K562 (cell line): ENCODE measurements around the gene ARHGAP22. TPM values are rescaled to one million over a fixed set of nuclear protein-coding genes. Genes with fewer than 3 reads are reported as not detected.
A peak's percentile ranks its signal among the peaks of the same experiment; 100 is the strongest.

Experiments
- ATAC-seq: fragments of 200-7000 bp; cut with Tn5 transposase; 3 replicates; pipeline ENCODE4 v1.9.1; 2020; ENCODE audit warnings: moderate library complexity
- BruUV-seq: library from RNA; stranded (reverse); fragments of 400-500 nt; replicated peaks from 2 replicates; lab custom pipeline; 2021; lab: Mats Ljungman, UMichigan
- CTCF ChIA-PET: fragments of 300-600 bp; formaldehyde crosslinking; extraction: SDS; loops from one replicate; lab custom pipeline; 2021; ENCODE audit warnings: low intra/inter-chr PET ratio; lab: Yijun Ruan, JAX
- POLR2A ChIA-PET: fragments of 300-600, 350-650 bp; sonication (Branson Sonifier 250); formaldehyde crosslinking; extraction: SDS; loops from one replicate; lab custom pipeline; 2021; ENCODE audit warnings: antibody characterized with exemption, inconsistent platforms; lab: Yijun Ruan, JAX
- DNase-seq, 4 experiments: peaks; one replicate each; pipeline versions ENCODE4 v3.0.0 to v3.0.0-alpha.2; 2011 to 2018; ENCODE audit warnings: low spot score in 3 of 4, mixed read lengths in 3 of 4; ENCODE audit errors: extremely low read depth in 1 of 4
- FAIRE-seq: peaks from 2 replicates; lab custom pipeline; 2011; peaks lifted over from hg19 to GRCh38; lab: Jason Lieb, UNC
- H2AFZ ChIP-seq: 2 replicates; pipeline ENCODE4 v1.6.0; 2011; ENCODE audit warnings: low read depth, low read length, control low read depth, inconsistent platforms
- H3K27ac ChIP-seq: fragments of 200-600 bp; 3 replicates; pipeline ENCODE4 v1.8.0; 2011; ENCODE audit warnings: low read depth, mild to moderate bottlenecking, control low read depth, inconsistent platforms, low read length, moderate library complexity, mixed read lengths; ENCODE audit errors: extremely low read depth
- H3K27me3 ChIP-seq, 2 experiments: fragments of 300-600 bp in 1 of 2; 2 replicates in 1 of 2; 3 replicates in 1 of 2; pipeline versions ENCODE4 v1.6.0 to v1.8.0; 2011; ENCODE audit warnings: inconsistent platforms in 2 of 2, low read length in 2 of 2, mild to moderate bottlenecking in 1 of 2, mixed read lengths in 1 of 2, moderate library complexity in 1 of 2; ENCODE audit not compliant: control insufficient read depth in 2 of 2, insufficient read depth in 2 of 2
- H3K36me3 ChIP-seq: fragments of 300-600 bp; 3 replicates; pipeline ENCODE4 v1.8.0; 2011; ENCODE audit warnings: mild to moderate bottlenecking, low read length, inconsistent platforms; ENCODE audit not compliant: control insufficient read depth, insufficient read depth
- H3K4me1 ChIP-seq, 2 experiments: fragments of 200-600 bp in 1 of 2; replicated peaks in 1 of 2; 2 replicates in 1 of 2; 3 replicates in 1 of 2; pipeline versions ENCODE4 v1.5.1 to v1.8.0; 2011; ENCODE audit warnings: inconsistent platforms in 2 of 2, low read length in 2 of 2, mild to moderate bottlenecking in 1 of 2, mixed read lengths in 1 of 2, moderate library complexity in 1 of 2; ENCODE audit not compliant: control insufficient read depth in 2 of 2, insufficient read depth in 2 of 2
- H3K4me2 ChIP-seq: 2 replicates; pipeline ENCODE4 v1.6.1; 2011; ENCODE audit warnings: low read length, control low read depth, inconsistent platforms, mixed read lengths; ENCODE audit not compliant: insufficient read depth
- H3K4me3 ChIP-seq: fragments of 200-600 bp; sonication (generic), shearing (Covaris generic); 2 replicates; pipeline ENCODE4 v1.5.1; 2016; ENCODE audit warnings: control low read depth, inconsistent platforms
- H3K79me2 ChIP-seq: fragments of 200-600 bp; 3 replicates; pipeline ENCODE4 v1.8.0; 2011; ENCODE audit warnings: low read length, inconsistent platforms; ENCODE audit not compliant: control insufficient read depth, insufficient read depth
- H3K9ac ChIP-seq, 2 experiments: 2 replicates each; pipeline versions ENCODE4 v1.6.0 to v1.6.1; 2011; ENCODE audit warnings: low read depth in 2 of 2, low read length in 2 of 2, control low read depth in 1 of 2, inconsistent platforms in 1 of 2, mild to moderate bottlenecking in 1 of 2, mixed read lengths in 1 of 2; ENCODE audit not compliant: insufficient read depth in 1 of 2
- H3K9me1 ChIP-seq: one replicate; pipeline ENCODE4 v1.6.0; 2011; ENCODE audit warnings: inconsistent platforms, mild to moderate bottlenecking, low read length, moderate library complexity; ENCODE audit not compliant: control insufficient read depth, insufficient read depth
- H3K9me3 ChIP-seq: replicated peaks from 2 replicates; pipeline ENCODE4 v1.5.1; 2011; ENCODE audit warnings: low read depth, low read length, inconsistent platforms; ENCODE audit not compliant: control insufficient read depth, insufficient read depth
- H4K20me1 ChIP-seq: replicated peaks from 2 replicates; pipeline ENCODE4 v1.6.1; 2011; ENCODE audit warnings: low read length, inconsistent platforms, mixed read lengths; ENCODE audit not compliant: control insufficient read depth, insufficient read depth
- ARHGAP35 ChIP-seq: fragments of 450-650 bp; IDR thresholded peaks from 2 replicates; pipeline ENCODE4 v1.6.1; 2018; ENCODE audit not compliant: partially characterized antibody
- ATF1 ChIP-seq, 2 experiments: fragments of 450-650 bp in 1 of 2; IDR thresholded peaks; 2 replicates each; pipeline ENCODE4 v1.6.1; 2016; ENCODE audit warnings: missing compliant biosample characterization in 1 of 2, missing genetic modification characterization in 1 of 2
- CBX1 ChIP-seq: sonication (generic); IDR thresholded peaks from 2 replicates; pipeline ENCODE4 v1.6.1; 2016; ENCODE audit warnings: antibody characterized with exemption, low read depth, mild to moderate bottlenecking
- CBX5 ChIP-seq: IDR thresholded peaks from 2 replicates; pipeline ENCODE4 v1.6.1; 2014; ENCODE audit warnings: low read depth, borderline replicate concordance
- CC2D1A ChIP-seq: fragments of 450-650 bp; IDR thresholded peaks from 2 replicates; pipeline ENCODE4 v1.6.1; 2017; ENCODE audit warnings: mild to moderate bottlenecking
- FOXK1 ChIP-seq: sonication (generic); formaldehyde crosslinking; IDR thresholded peaks from 2 replicates; pipeline ENCODE4 v1.8.0; 2022; ENCODE audit warnings: missing genetic modification reagents, mild to moderate bottlenecking, borderline replicate concordance
- HMG20B ChIP-seq: fragments of 250-450 bp; sonication (Bioruptor Pico); IDR thresholded peaks from 2 replicates; pipeline ENCODE4 v1.5.0; 2021; ENCODE audit warnings: mild to moderate bottlenecking
- KAT8 ChIP-seq: fragments of 450-650 bp; IDR thresholded peaks from 2 replicates; pipeline ENCODE4 v1.6.1; 2016; ENCODE audit warnings: low read depth, mild to moderate bottlenecking
- KLF6 ChIP-seq: fragments of 250-450 bp; sonication (Bioruptor Pico); IDR thresholded peaks from 2 replicates; pipeline ENCODE4 v1.4.0; 2020; ENCODE audit warnings: mild to moderate bottlenecking, moderate library complexity, borderline replicate concordance
- MCM2 ChIP-seq: fragments of 450-650 bp; IDR thresholded peaks from 2 replicates; pipeline ENCODE4 v1.6.1; 2017; ENCODE audit warnings: low read depth, mild to moderate bottlenecking
- RB1 ChIP-seq: fragments of 450-650 bp; IDR thresholded peaks from 2 replicates; pipeline ENCODE4 v1.6.1; 2017; ENCODE audit warnings: low read depth, mild to moderate bottlenecking
- SP2 ChIP-seq: IDR thresholded peaks from 2 replicates; pipeline ENCODE4 v1.6.1; 2011; ENCODE audit warnings: mild to moderate bottlenecking, low read depth, low read length, moderate library complexity; ENCODE audit not compliant: poor library complexity, severe bottlenecking; ENCODE audit errors: extremely low read depth
- SRSF9 ChIP-seq: fragments of 200-400 bp; formaldehyde crosslinking; IDR thresholded peaks from 2 replicates; pipeline ENCODE4 v1.6.1; 2017; ENCODE audit warnings: low read depth, low read length, borderline replicate concordance
- ZKSCAN8 ChIP-seq: fragments of 200-800 bp; sonication (Bioruptor generic); IDR thresholded peaks from 2 replicates; pipeline ENCODE4 v1.6.1; 2016; ENCODE audit warnings: missing genetic modification characterization, missing compliant biosample characterization
- ZNF644 ChIP-seq: fragments of 200-800 bp; sonication (Bioruptor generic); IDR thresholded peaks from 2 replicates; pipeline ENCODE4 v1.6.1; 2016; ENCODE audit warnings: low read depth, missing genetic modification characterization, missing compliant biosample characterization
- ZNF695 ChIP-seq: fragments of 450-650 bp; formaldehyde crosslinking; IDR thresholded peaks from 2 replicates; pipeline ENCODE4 v1.4.0; 2020; ENCODE audit warnings: mild to moderate bottlenecking, moderate library complexity
- ZZZ3 ChIP-seq: fragments of 450-650 bp; IDR thresholded peaks from 2 replicates; pipeline ENCODE4 v1.6.1; 2016; ENCODE audit warnings: antibody characterized with exemption, mild to moderate bottlenecking, moderate library complexity
- WGBS: fragments of 100-300 bp; shearing (Covaris generic); methylation state at CpG from one replicate; pipeline ENCODE4 v1.1.6; 2016; ENCODE audit warnings: low coverage, mixed read lengths; ENCODE audit not compliant: insufficient coverage; ENCODE audit errors: missing lambda C conversion rate; 5-methylcytosine and 5-hydroxymethylcytosine counted together
- in situ Hi-C: fragments of 300-500 bp; cut with MboI; formaldehyde crosslinking; loops from 4 replicates; pipeline ENCODE4 v1.15.0; 2018; ENCODE audit warnings: inconsistent platforms, mixed read lengths
- intact Hi-C: fragments of 100-400 bp; cut with micrococcal nuclease; formaldehyde crosslinking; loops from 2 replicates; pipeline ENCODE4 v1.14.2; 2022
- polyA plus RNA-seq, 8 experiments: library from polyadenylated mRNA; depleted of rRNA in 4 of 8; stranded (reverse) in 5 of 8; unstranded in 3 of 8; fragments of >200 nt; fragmentation: Nextera tagmentation in 2 of 8; fragmentation: Illumina TruSeq in 1 of 8; extraction: Ambion mirVana in 2 of 8; extraction: Trizol in 1 of 8; gene quantifications; 2 replicates each; pipeline versions ENCODE4 v1.2.1 to v1.2.3, GENCODE V29; 2011 to 2014; ENCODE audit warnings: inconsistent platforms in 1 of 8, missing spikeins in 1 of 8
- total RNA-seq, 7 experiments: library from RNA; depleted of rRNA in 6 of 7; stranded (reverse); fragments of >200 nt in 6 of 7; fragmentation: Illumina TruSeq in 2 of 7; extraction: Trizol in 2 of 7; gene quantifications; 2 replicates each; pipeline versions ENCODE4 v1.2.1 to v1.2.3, GENCODE V29; 2011 to 2021; ENCODE audit warnings: low replicate concordance in 1 of 7
- TF ChIP-seq, protein P1 (sequence below): fragments of 250-450 bp; sonication (Bioruptor Pico); IDR thresholded peaks from 2 replicates; pipeline ENCODE4 v1.4.0; 2020; ENCODE audit warnings: mild to moderate bottlenecking

ARHGAP22 gene
- total and polyA plus RNA-seq, 9 of the 15 experiments (the other 6 are each of a cell fraction or from before 2014, with no cell fraction given) = 1.3 to 28.1 (median 12.7) TPM

DNA sequence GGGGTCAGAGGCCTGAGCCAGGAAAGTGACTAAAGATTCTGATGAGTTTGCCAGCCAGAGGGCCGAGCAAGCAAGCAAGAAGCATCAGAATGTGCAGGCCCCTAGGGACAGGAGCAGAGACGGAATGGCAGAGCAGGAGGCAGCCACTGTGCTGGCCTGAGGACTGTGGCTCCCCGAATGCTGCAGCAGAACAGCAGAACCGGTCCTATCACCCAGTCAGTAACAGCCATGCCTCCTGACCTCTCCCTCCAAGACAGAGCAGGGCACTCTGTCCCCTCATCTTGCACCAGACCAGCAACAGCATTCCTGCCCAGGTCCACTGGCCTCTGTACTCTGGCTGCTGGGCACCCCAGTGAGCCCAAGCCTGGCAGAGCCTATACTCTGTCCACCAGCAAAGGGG lies 85.9 kb downstream of the ARHGAP22 start:
- peaks cover 97% of the 10 kb centered on the region for H3K79me2 ChIP-seq
- in situ Hi-C loops = no loop called here
- no peak overlapping the region for H3K4me3 ChIP-seq
- no peak for DNase-seq
- POLR2A ChIA-PET = interaction anchor here (1.0 kb wide), 1 partner anchor 33 kb away, joined by 3 read pairs; no protein-coding TSS in a partner anchor
- no TSS peak for BruUV-seq
- no peak for ATAC-seq
- peaks cover 11 to 46% of the 10 kb centered on the region in 2 experiments; a peak in 3 of 5 replicates for H3K4me1 ChIP-seq
- FAIRE-seq = no peak
- intact Hi-C loops = no loop called here
- H3K27me3 ChIP-seq = no peaks in the 10 kb centered on the region
- no peak overlapping the region for H3K4me2 ChIP-seq
- H3K9me3 ChIP-seq = no peaks in the 10 kb centered on the region; the same call in 1 of the 2 replicates
- H4K20me1 ChIP-seq = no peaks in the 10 kb centered on the region
- no peaks in the 10 kb centered on the region for H3K9me1 ChIP-seq
- CTCF ChIA-PET = interaction anchor here (0.7 kb wide), 1 partner anchor 146 kb away, joined by 3 read pairs; no protein-coding TSS in a partner anchor
- H3K9ac ChIP-seq = peak overlapping the region in 1 of 2 experiments; percentile 77; a peak in 2 of 4 replicates
- no peak overlapping the region for H2AFZ ChIP-seq
- 55% methylated on average over 4 of the region's 4 CpGs for WGBS
- peaks cover 9% of the 10 kb centered on the region; the same call in 1 of the 3 replicates for H3K36me3 ChIP-seq
- no peak overlapping the region for H3K27ac ChIP-seq
- no peak for TF ChIP-seq ZZZ3
- no peak for TF ChIP-seq CBX1
- TF ChIP-seq, protein P1, sequence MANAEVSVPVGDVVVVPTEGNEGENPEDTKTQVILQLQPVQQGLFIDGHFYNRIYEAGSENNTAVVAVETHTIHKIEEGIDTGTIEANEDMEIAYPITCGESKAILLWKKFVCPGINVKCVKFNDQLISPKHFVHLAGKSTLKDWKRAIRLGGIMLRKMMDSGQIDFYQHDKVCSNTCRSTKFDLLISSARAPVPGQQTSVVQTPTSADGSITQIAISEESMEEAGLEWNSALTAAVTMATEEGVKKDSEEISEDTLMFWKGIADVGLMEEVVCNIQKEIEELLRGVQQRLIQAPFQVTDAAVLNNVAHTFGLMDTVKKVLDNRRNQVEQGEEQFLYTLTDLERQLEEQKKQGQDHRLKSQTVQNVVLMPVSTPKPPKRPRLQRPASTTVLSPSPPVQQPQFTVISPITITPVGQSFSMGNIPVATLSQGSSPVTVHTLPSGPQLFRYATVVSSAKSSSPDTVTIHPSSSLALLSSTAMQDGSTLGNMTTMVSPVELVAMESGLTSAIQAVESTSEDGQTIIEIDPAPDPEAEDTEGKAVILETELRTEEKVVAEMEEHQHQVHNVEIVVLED (CRISPR knock-in tag) = no peak
- no peak for TF ChIP-seq SRSF9
- no peak for TF ChIP-seq ATF1 (CRISPR knock-in tag; IDR thresholded peaks at IDR 0.05)
- TF ChIP-seq ATF1 (tag; IDR thresholded peaks at IDR 0.05) = no peak
- TF ChIP-seq ARHGAP35 = no peak
- TF ChIP-seq ZNF644 = no peak
- no peak for TF ChIP-seq ZNF695 (CRISPR knock-in tag)
- TF ChIP-seq CBX5 = no peak
- TF ChIP-seq FOXK1 = no peak
- no peak for TF ChIP-seq KAT8
- no peak for TF ChIP-seq HMG20B (CRISPR knock-in tag)
- no peak for TF ChIP-seq SP2
- no peak for TF ChIP-seq MCM2
- TF ChIP-seq RB1 = no peak
- no peak for TF ChIP-seq KLF6
- TF ChIP-seq ZKSCAN8 = no peak
- no peak for TF ChIP-seq CC2D1A
